H1 (cell line): Measurements from ENCODE around the gene PCNX3. TPM values are rescaled to one million over a fixed set of nuclear protein-coding genes. Genes with fewer than 3 reads are reported as not detected.

Experiments used
- CTCF ChIA-PET: fragments of 300-600 bp; sonication (Branson Sonifier 250); formaldehyde crosslinking; loops from one replicate; lab custom pipeline; 2021; ENCODE audit not compliant: partially characterized antibody; lab: Charles Lee
- POLR2A ChIA-PET: fragments of 300-600 bp; sonication (Branson Sonifier 250); formaldehyde crosslinking; loops from one replicate; lab custom pipeline; 2021; ENCODE audit warnings: inconsistent platforms; ENCODE audit not compliant: partially characterized antibody; lab: Charles Lee
- DNase-seq, 2 experiments: peaks; one replicate each; pipeline versions ENCODE4 v3.0.0 to v3.0.0-alpha.2; 2010 to 2022; ENCODE audit warnings: low spot score in 2 of 2, low read depth in 1 of 2, mixed read lengths in 1 of 2
- FAIRE-seq: peaks from 2 replicates; lab custom pipeline; 2011; peaks lifted over from hg19 to GRCh38; lab: Jason Lieb, UNC
- H2AFZ ChIP-seq: 2 replicates; pipeline ENCODE4 v1.8.1; 2012; ENCODE audit warnings: low read length, inconsistent platforms
- H2AK5ac ChIP-seq: 2 replicates; pipeline ENCODE4 v1.6.1; 2013; ENCODE audit warnings: low read depth, low read length
- H2BK120ac ChIP-seq: replicated peaks from 2 replicates; pipeline ENCODE3; 2013; ENCODE audit warnings: low read depth, low read length, inconsistent platforms
- H2BK12ac ChIP-seq: 2 replicates; pipeline ENCODE4 v1.6.1; 2013; ENCODE audit warnings: low read depth, low read length
- H2BK15ac ChIP-seq: 2 replicates; pipeline ENCODE4 v1.6.1; 2013; ENCODE audit warnings: low read length
- H2BK20ac ChIP-seq: 2 replicates; pipeline ENCODE4 v1.6.1; 2013; ENCODE audit warnings: low read length
- H2BK5ac ChIP-seq: 2 replicates; pipeline ENCODE4 v1.6.1; 2013; ENCODE audit warnings: low read depth, low read length
- H3K14ac ChIP-seq: 2 replicates; pipeline ENCODE4 v1.6.1; 2013; ENCODE audit warnings: inconsistent platforms; ENCODE audit not compliant: insufficient read length
- H3K18ac ChIP-seq: 2 replicates; pipeline ENCODE4 v1.6.1; 2013; ENCODE audit warnings: low read length; ENCODE audit errors: extremely low read depth
- H3K23ac ChIP-seq: 2 replicates; pipeline ENCODE4 v1.6.1; 2013; ENCODE audit warnings: inconsistent platforms; ENCODE audit not compliant: insufficient read length
- H3K23me2 ChIP-seq: 2 replicates; pipeline ENCODE4 v1.6.1; 2013; ENCODE audit warnings: low read depth, low read length
- H3K27ac ChIP-seq: 2 replicates; pipeline ENCODE4 v1.6.1; 2011; ENCODE audit warnings: low read depth, low read length, inconsistent platforms
- H3K27me3 ChIP-seq, 4 experiments: replicated peaks in 1 of 4; 1 replicate in 1 of 4; 2 replicates in 3 of 4; pipeline versions ENCODE4 v1.6.1 to v1.8.1; 2011 to 2013; ENCODE audit warnings: low read length in 3 of 4, mild to moderate bottlenecking in 3 of 4, inconsistent platforms in 2 of 4, mixed read lengths in 2 of 4, moderate library complexity in 1 of 4; ENCODE audit not compliant: control insufficient read depth in 3 of 4, insufficient read depth in 3 of 4; ENCODE audit errors: extremely low read depth in 1 of 4
- H3K36me3 ChIP-seq, 4 experiments: 2 replicates each; pipeline versions ENCODE4 v1.6.1 to v1.8.1; 2011 to 2013; ENCODE audit warnings: mild to moderate bottlenecking in 4 of 4, low read length in 3 of 4, moderate library complexity in 2 of 4, control low read depth in 1 of 4, inconsistent platforms in 1 of 4; ENCODE audit not compliant: insufficient read depth in 4 of 4, control insufficient read depth in 2 of 4
- H3K4ac ChIP-seq: replicated peaks from 2 replicates; pipeline ENCODE3; 2013; ENCODE audit warnings: low read length, low read depth, mixed read lengths, inconsistent platforms; ENCODE audit not compliant: insufficient read length
- H3K4me1 ChIP-seq, 4 experiments: replicated peaks in 1 of 4; 1 replicate in 1 of 4; 2 replicates in 3 of 4; pipeline versions ENCODE4 v1.6.1 to v1.8.1; 2011 to 2013; ENCODE audit warnings: low read length in 3 of 4, inconsistent platforms in 2 of 4, mixed read lengths in 1 of 4; ENCODE audit not compliant: insufficient read depth in 4 of 4, control insufficient read depth in 3 of 4
- H3K4me2 ChIP-seq, 2 experiments: 2 replicates each; pipeline versions ENCODE4 v1.6.1 to v1.8.1; 2011 to 2013; ENCODE audit warnings: low read depth in 2 of 2, low read length in 2 of 2, control low read depth in 1 of 2, inconsistent platforms in 1 of 2, mild to moderate bottlenecking in 1 of 2; ENCODE audit not compliant: insufficient read depth in 1 of 2
- H3K4me3 ChIP-seq, 4 experiments: fragments of 200-600, 300-600 bp in 1 of 4; sonication (generic), shearing (Covaris generic), sonication (Bioruptor Twin) in 1 of 4; 2 replicates each; pipeline versions ENCODE4 v1.5.1 to v1.8.1; 2011 to 2016; ENCODE audit warnings: low read length in 4 of 4, low read depth in 3 of 4, control low read depth in 2 of 4, inconsistent platforms in 2 of 4, mild to moderate bottlenecking in 2 of 4, mixed read lengths in 1 of 4, moderate library complexity in 1 of 4; ENCODE audit not compliant: insufficient read depth in 2 of 4; ENCODE audit errors: extremely low read depth in 1 of 4
- H3K56ac ChIP-seq: replicated peaks from 2 replicates; pipeline ENCODE3; 2013; ENCODE audit warnings: low read depth, mild to moderate bottlenecking, mixed read lengths, low read length, inconsistent platforms; ENCODE audit not compliant: insufficient read length
- H3K79me1 ChIP-seq: 2 replicates; pipeline ENCODE4 v1.6.1; 2013; ENCODE audit warnings: low read depth, low read length, control low read depth
- H3K79me2 ChIP-seq, 2 experiments: 2 replicates each; pipeline versions ENCODE4 v1.6.1 to v1.8.1; 2012 to 2013; ENCODE audit warnings: low read length in 2 of 2, mild to moderate bottlenecking in 2 of 2, inconsistent platforms in 1 of 2; ENCODE audit not compliant: insufficient read depth in 2 of 2, control insufficient read depth in 1 of 2
- H3K9ac ChIP-seq, 4 experiments: replicated peaks in 1 of 4; 1 replicate in 1 of 4; 2 replicates in 3 of 4; pipeline versions ENCODE4 v1.6.1 to v1.8.1; 2011 to 2013; ENCODE audit warnings: low read depth in 3 of 4, low read length in 3 of 4, control low read depth in 2 of 4, mild to moderate bottlenecking in 2 of 4, moderate library complexity in 2 of 4, inconsistent platforms in 1 of 4; ENCODE audit errors: extremely low read depth in 1 of 4
- H3K9me3 ChIP-seq, 2 experiments: 2 replicates each; pipeline versions ENCODE4 v1.6.1 to v1.8.1; 2012 to 2013; ENCODE audit warnings: mild to moderate bottlenecking in 2 of 2, moderate library complexity in 2 of 2, control low read depth in 1 of 2, inconsistent platforms in 1 of 2, low read depth in 1 of 2, low read length in 1 of 2, mixed read lengths in 1 of 2; ENCODE audit not compliant: insufficient read depth in 2 of 2
- H4K20me1 ChIP-seq, 2 experiments: replicated peaks in 1 of 2; 2 replicates each; pipeline versions ENCODE3 to v1.8.1; 2011 to 2013; ENCODE audit warnings: inconsistent platforms in 2 of 2, low read length in 2 of 2, mild to moderate bottlenecking in 1 of 2; ENCODE audit not compliant: insufficient read depth in 2 of 2, control insufficient read depth in 1 of 2
- H4K5ac ChIP-seq: 2 replicates; pipeline ENCODE4 v1.6.1; 2013; ENCODE audit warnings: low read length, low read depth, mixed read lengths, inconsistent platforms; ENCODE audit not compliant: insufficient read length
- H4K8ac ChIP-seq: 2 replicates; pipeline ENCODE4 v1.8.0; 2013; ENCODE audit warnings: mild to moderate bottlenecking, moderate library complexity, low read length, inconsistent platforms; ENCODE audit not compliant: insufficient read depth; ENCODE audit errors: extremely low read depth
- H4K91ac ChIP-seq: replicated peaks from 2 replicates; pipeline ENCODE3; 2013; ENCODE audit warnings: low read length, mixed read lengths, inconsistent platforms; ENCODE audit not compliant: insufficient read length
- CBX5 ChIP-seq: fragments of 300-800, 300-1000 bp; sonication (generic); IDR thresholded peaks from 2 replicates; pipeline ENCODE4 v1.7.1; 2016; ENCODE audit warnings: antibody characterized with exemption, low read length, low read depth
- CBX8 ChIP-seq: fragments of 300-800, 300-1000 bp; sonication (generic); IDR thresholded peaks from 2 replicates; pipeline ENCODE4 v1.7.1; 2016; ENCODE audit warnings: low read depth, low read length, borderline replicate concordance
- EP300 ChIP-seq, 2 experiments: IDR thresholded peaks; 1 replicate in 1 of 2; 2 replicates in 1 of 2; pipeline ENCODE4 v1.6.1; 2011 to 2012; ENCODE audit warnings: low read depth in 2 of 2, low read length in 2 of 2, mild to moderate bottlenecking in 2 of 2, borderline replicate concordance in 1 of 2, inconsistent platforms in 1 of 2, moderate library complexity in 1 of 2
- HDAC2 ChIP-seq, 2 experiments: fragments of 300-600 bp in 1 of 2; sonication (generic) in 1 of 2; IDR thresholded peaks; 2 replicates each; pipeline ENCODE4 v1.6.1; 2011 to 2012; ENCODE audit warnings: low read depth in 2 of 2, low read length in 2 of 2, mild to moderate bottlenecking in 2 of 2, moderate library complexity in 2 of 2, borderline replicate concordance in 1 of 2, inconsistent platforms in 1 of 2
- JUN ChIP-seq: IDR thresholded peaks from 2 replicates; pipeline ENCODE4 v1.6.1; 2011; ENCODE audit warnings: low read depth, mild to moderate bottlenecking, improper control_type of control experiment, low read length
- KDM1A ChIP-seq: fragments of 200-600, 300-600 bp; sonication (generic); IDR thresholded peaks from 2 replicates; pipeline ENCODE4 v1.7.1; 2016; ENCODE audit warnings: mild to moderate bottlenecking, low read length, borderline replicate concordance
- KDM5A ChIP-seq: fragments of 200-600 bp; IDR thresholded peaks from 2 replicates; pipeline ENCODE4 v1.7.1; 2012; ENCODE audit warnings: mild to moderate bottlenecking, low read length, inconsistent platforms, mixed read lengths
- POLR2AphosphoS5 ChIP-seq: IDR thresholded peaks from 2 replicates; pipeline ENCODE4 v1.6.1; 2011; ENCODE audit warnings: low read depth, low read length
- RBBP5 ChIP-seq: IDR thresholded peaks from 2 replicates; pipeline ENCODE4 v1.7.1; 2012; ENCODE audit warnings: low read depth, mild to moderate bottlenecking, inconsistent platforms, low read length, moderate library complexity, borderline replicate concordance
- RFX5 ChIP-seq: IDR thresholded peaks from 2 replicates; pipeline ENCODE4 v1.6.1; 2011; ENCODE audit warnings: low read depth, low read length, improper control_type of control experiment, borderline replicate concordance
- TBP ChIP-seq: IDR thresholded peaks from 2 replicates; pipeline ENCODE4 v1.6.1; 2011; ENCODE audit warnings: low read depth, low read length, improper control_type of control experiment
- WGBS, 2 experiments: shearing (Covaris generic) in 1 of 2; methylation state at CpG; one replicate each; pipeline versions ENCODE4 v1.1.6 to v1.1.7; 2013 to 2015; ENCODE audit warnings: low lambda C conversion rate in 2 of 2, mixed read lengths in 2 of 2, inconsistent platforms in 1 of 2, low coverage in 1 of 2, missing lambda C conversion rate in 1 of 2; ENCODE audit not compliant: insufficient replicate concordance in 2 of 2, insufficient coverage in 1 of 2, insufficient read length in 1 of 2; ENCODE audit errors: extremely low coverage in 1 of 2, missing lambda C conversion rate in 1 of 2; 5-methylcytosine and 5-hydroxymethylcytosine counted together
- polyA plus RNA-seq, 7 experiments: library from polyadenylated mRNA; depleted of rRNA in 3 of 7; stranded (reverse) in 5 of 7; unstranded in 2 of 7; fragments of >200 nt in 5 of 7; fragments of 200-250 nt in 2 of 7; gene quantifications; 1 replicate in 5 of 7; 2 replicates in 1 of 7; 4 replicates in 1 of 7; pipeline versions ENCODE4 v1.2.1 to v1.2.3, GENCODE V29; 2011 to 2013; ENCODE audit warnings: missing spikeins in 2 of 7, mixed read lengths in 2 of 7
- total RNA-seq: library from RNA; stranded (reverse); fragmentation: NEBNext Ultra II Directional; extraction: Animal tissue kit (Norgen Biotek cat#: 25700); gene quantifications from 2 replicates; pipeline ENCODE4 v1.2.1, GENCODE V29; 2021

The PCNX3 gene
- total and polyA plus RNA-seq, 2 of the 8 experiments (the other 6 are each of a cell fraction or from before 2014, with no cell fraction given): 27.2 to 38.8 TPM

DNA sequence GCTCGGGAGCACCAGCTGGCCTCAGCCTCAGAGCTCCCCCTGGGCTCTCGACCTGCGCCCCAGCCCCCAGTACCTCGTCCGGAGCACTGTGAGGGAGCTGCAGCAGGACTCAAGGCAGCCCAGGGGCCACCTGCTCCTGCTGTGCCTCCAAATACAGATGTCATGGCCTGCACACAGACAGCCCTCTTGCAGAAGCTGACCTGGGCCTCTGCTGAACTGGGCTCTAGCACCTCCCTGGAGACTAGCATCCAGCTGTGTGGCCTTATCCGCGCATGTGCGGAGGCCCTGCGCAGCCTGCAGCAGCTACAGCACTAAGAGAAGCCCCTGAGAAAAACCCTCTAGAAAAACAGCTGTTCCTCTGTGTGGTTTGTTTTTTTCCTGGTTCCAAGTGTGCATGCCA, 44.2 kb upstream of the PCNX3 start:
- peak overlapping the region; percentile 72 to 90; a peak in 3 of 4 replicates for H3K4me2 ChIP-seq
- H3K4me1 ChIP-seq: peaks cover 13 to 34% (median 21%) of the 10 kb centered on the region in 4 experiments
- WGBS, 2 experiments: 89% methylated on average over 9 of the region's 9 CpGs; no CpG with 5 or more reads in 1 of the 2 experiments
- peaks cover 6 to 22% (median 16%) of the 10 kb centered on the region in 4 experiments for H3K27me3 ChIP-seq
- H2BK20ac ChIP-seq: no peak overlapping the region
- no peak overlapping the region for H4K5ac ChIP-seq
- H2BK12ac ChIP-seq: no peak overlapping the region
- no peaks in the 10 kb centered on the region for H3K9me3 ChIP-seq
- peaks cover 0 to 11% of the 10 kb centered on the region in 2 experiments; a peak in 1 of 4 replicates for H3K79me2 ChIP-seq
- H3K79me1 ChIP-seq: peaks cover 2% of the 10 kb centered on the region; the same call in 1 of the 2 replicates
- H3K56ac ChIP-seq: no peak overlapping the region
- no peak overlapping the region for H3K4ac ChIP-seq
- no peak overlapping the region for H3K27ac ChIP-seq
- H3K36me3 ChIP-seq: no peaks in the 10 kb centered on the region
- H2BK120ac ChIP-seq: no peak overlapping the region
- H3K18ac ChIP-seq: no peak overlapping the region
- FAIRE-seq (no peak), DNase-seq (no peak)
- no peak overlapping the region for H2BK5ac ChIP-seq
- H4K8ac ChIP-seq: no peak overlapping the region
- no peak overlapping the region for H2BK15ac ChIP-seq
- no peak overlapping the region for H2AK5ac ChIP-seq
- H3K9ac ChIP-seq: no peak overlapping the region
- no peak overlapping the region for H2AFZ ChIP-seq
- no peak overlapping the region for H3K23ac ChIP-seq
- H3K23me2 ChIP-seq: peaks cover 14% of the 10 kb centered on the region; the same call in 1 of the 2 replicates
- H4K91ac ChIP-seq: no peak overlapping the region
- POLR2A ChIA-PET: interaction anchor here (1.0 to 3.4 kb wide), 14 partner anchors 9 to 73 kb away, joined by 3 to 25 read pairs (median 6); partner anchors contain the start of genes LTBP3 and MALAT1
- H3K4me3 ChIP-seq: peak overlapping the region in 2 of 4 experiments; percentile 14 to 91; a peak in 4 of 8 replicates
- H3K14ac ChIP-seq: no peak overlapping the region
- CTCF ChIA-PET: interaction anchor here (0.6 to 16.3 kb wide), 17 partner anchors 11 to 182 kb away, joined by 3 to 284 read pairs (median 4); partner anchors contain the start of genes KCNK7, LTBP3, SCYL1 and SIPA1
- peaks cover 15 to 23% of the 10 kb centered on the region in 2 experiments for H4K20me1 ChIP-seq
- no peak for TF ChIP-seq EP300 (IDR thresholded peaks at IDR 0.05; ENCODE audit: borderline replicate concordance in 1 of 2, low read depth in 2 of 2, low read length in 2 of 2)
- no peak for TF ChIP-seq KDM1A
- no peak for TF ChIP-seq HDAC2 (IDR thresholded peaks at IDR 0.05; ENCODE audit: borderline replicate concordance in 1 of 2, low read depth in 2 of 2, low read length in 2 of 2)
- no peak for TF ChIP-seq RBBP5
- no peak for TF ChIP-seq POLR2AphosphoS5
- TF ChIP-seq CBX8: no peak
- TF ChIP-seq KDM5A: no peak
- TF ChIP-seq RFX5: no peak
- TF ChIP-seq JUN: no peak
- TF ChIP-seq TBP: no peak
- TF ChIP-seq CBX5: no peak
